OCI-LY7 (cell line): ENCODE measurements around the gene OR10S1. TPM values are rescaled to one million over a fixed set of nuclear protein-coding genes. Genes with fewer than 3 reads are reported as not detected.

ENCODE experiments used
- BruUV-seq: library from RNA; stranded (reverse); fragments of 400-500 nt; replicated peaks from 2 replicates; lab custom pipeline; 2021; lab: Mats Ljungman, UMichigan
- CTCF ChIA-PET: fragments of 300-600 bp; sonication (Branson Sonifier 250); formaldehyde crosslinking; loops from one replicate; lab custom pipeline; 2022; ENCODE audit warnings: antibody characterized with exemption; ENCODE audit not compliant: unreplicated experiment; lab: Charles Lee
- POLR2A ChIA-PET: fragments of 300-600 bp; sonication (Branson Sonifier 250); formaldehyde crosslinking; loops from one replicate; lab custom pipeline; 2022; ENCODE audit warnings: antibody characterized with exemption; lab: Charles Lee
- DNase-seq: peaks from one replicate; pipeline ENCODE4 v3.0.0-alpha.2; 2015; ENCODE audit warnings: low spot score
- H2AFZ ChIP-seq: fragments of 200-600 bp; sonication (generic), shearing (Covaris generic); 2 replicates; pipeline ENCODE4 v1.6.1; 2014; ENCODE audit warnings: mild to moderate bottlenecking, antibody characterized with exemption, low read length, moderate library complexity
- H3K27ac ChIP-seq: fragments of 200-600 bp; sonication (generic); 2 replicates; pipeline ENCODE4 v1.5.1; 2014; ENCODE audit warnings: mixed run types, low read depth, mild to moderate bottlenecking, moderate library complexity, low read length, inconsistent platforms; ENCODE audit not compliant: poor library complexity, severe bottlenecking
- H3K36me3 ChIP-seq: fragments of 200-600 bp; sonication (generic); 2 replicates; pipeline ENCODE4 v1.6.1; 2014; ENCODE audit warnings: mild to moderate bottlenecking, antibody characterized with exemption, low read length, moderate library complexity, mixed read lengths; ENCODE audit not compliant: insufficient read depth
- H3K4me1 ChIP-seq: fragments of 200-600 bp; sonication (generic); 2 replicates; pipeline ENCODE4 v1.5.1; 2014; ENCODE audit warnings: mild to moderate bottlenecking, low read length; ENCODE audit not compliant: insufficient read depth, poor library complexity, severe bottlenecking
- H3K4me2 ChIP-seq: fragments of 200-600 bp; sonication (generic); 2 replicates; pipeline ENCODE4 v1.6.1; 2014; ENCODE audit warnings: mild to moderate bottlenecking, low read length
- H3K4me3 ChIP-seq: fragments of 200-600 bp; sonication (generic); 2 replicates; pipeline ENCODE4 v1.5.1; 2014; ENCODE audit warnings: mild to moderate bottlenecking, low read depth, low read length; ENCODE audit not compliant: poor library complexity, severe bottlenecking
- H3K79me2 ChIP-seq: fragments of 200-600 bp; sonication (generic); 2 replicates; pipeline ENCODE4 v1.6.1; 2016; ENCODE audit warnings: low read depth, mild to moderate bottlenecking, low read length, moderate library complexity, mixed read lengths; ENCODE audit not compliant: insufficient read depth
- H3K9me2 ChIP-seq: fragments of 200-600 bp; sonication (generic); 2 replicates; pipeline ENCODE4 v1.6.1; 2016; ENCODE audit warnings: mild to moderate bottlenecking, low read length, mixed read lengths; ENCODE audit not compliant: insufficient read depth
- H3K9me3 ChIP-seq: fragments of 200-600 bp; sonication (generic); 2 replicates; pipeline ENCODE4 v1.6.1; 2014; ENCODE audit warnings: mild to moderate bottlenecking, mixed run types, low read length, mixed read lengths
- H4K20me1 ChIP-seq: fragments of 200-600 bp; sonication (generic); 2 replicates; pipeline ENCODE4 v1.6.1; 2014; ENCODE audit warnings: mild to moderate bottlenecking, antibody characterized with exemption, low read length, moderate library complexity, mixed read lengths; ENCODE audit not compliant: insufficient read depth
- EZH2phosphoT487 ChIP-seq: fragments of 200-600 bp; sonication (generic); IDR thresholded peaks from 2 replicates; pipeline ENCODE4 v1.6.1; 2018; ENCODE audit warnings: low read depth, borderline replicate concordance, mild to moderate bottlenecking, mixed run types, antibody characterized with exemption, low read length, moderate library complexity, mixed read lengths
- intact Hi-C: fragments of 100-400 bp; cut with micrococcal nuclease; formaldehyde crosslinking; loops from one replicate; pipeline ENCODE4 v1.10.0; 2022; ENCODE audit not compliant: unreplicated experiment
- total RNA-seq, 2 experiments: library from RNA; depleted of rRNA in 1 of 2; stranded (reverse); fragments of >200 nt in 1 of 2; shearing (Covaris generic) in 1 of 2; gene quantifications; 2 replicates each; pipeline ENCODE4 v1.2.3, GENCODE V29; 2014 to 2022
- TF ChIP-seq, protein P1 (sequence below): fragments of 200-600 bp; sonication (generic); conservative IDR thresholded peaks from 2 replicates; pipeline ENCODE4 v1.5.1; 2014; ENCODE audit warnings: mild to moderate bottlenecking, antibody characterized with exemption, low read length, moderate library complexity, mixed read lengths

The OR10S1 gene
- total RNA-seq, 2 experiments from 2014 or later = not detected

DNA sequence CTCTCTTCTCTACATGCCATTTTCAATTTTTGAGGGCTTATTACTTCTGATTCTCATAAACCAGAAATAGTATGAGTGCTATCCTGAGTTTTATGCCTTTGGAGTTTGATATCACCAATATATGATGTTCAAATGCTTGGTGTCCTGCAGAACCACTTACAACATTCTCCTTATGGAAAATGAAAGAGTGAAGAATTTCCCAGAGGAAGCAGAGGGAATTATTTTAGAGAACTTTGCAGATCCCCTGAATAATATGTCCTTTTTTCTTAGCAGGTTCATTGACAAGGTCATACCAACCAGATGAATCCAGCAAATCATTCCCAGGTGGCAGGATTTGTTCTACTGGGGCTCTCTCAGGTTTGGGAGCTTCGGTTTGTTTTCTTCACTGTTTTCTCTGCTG lies 38.3 kb downstream of the OR10S1 start, which contains the start of gene OR4D5:
TSS of gene OR4D5 (plus strand) at position 301 of the 400 bp plus-strand sequence. CDS start at position 301, 0 bp downstream.
- no peak for TF ChIP-seq EZH2phosphoT487
- TF ChIP-seq, protein P1, sequence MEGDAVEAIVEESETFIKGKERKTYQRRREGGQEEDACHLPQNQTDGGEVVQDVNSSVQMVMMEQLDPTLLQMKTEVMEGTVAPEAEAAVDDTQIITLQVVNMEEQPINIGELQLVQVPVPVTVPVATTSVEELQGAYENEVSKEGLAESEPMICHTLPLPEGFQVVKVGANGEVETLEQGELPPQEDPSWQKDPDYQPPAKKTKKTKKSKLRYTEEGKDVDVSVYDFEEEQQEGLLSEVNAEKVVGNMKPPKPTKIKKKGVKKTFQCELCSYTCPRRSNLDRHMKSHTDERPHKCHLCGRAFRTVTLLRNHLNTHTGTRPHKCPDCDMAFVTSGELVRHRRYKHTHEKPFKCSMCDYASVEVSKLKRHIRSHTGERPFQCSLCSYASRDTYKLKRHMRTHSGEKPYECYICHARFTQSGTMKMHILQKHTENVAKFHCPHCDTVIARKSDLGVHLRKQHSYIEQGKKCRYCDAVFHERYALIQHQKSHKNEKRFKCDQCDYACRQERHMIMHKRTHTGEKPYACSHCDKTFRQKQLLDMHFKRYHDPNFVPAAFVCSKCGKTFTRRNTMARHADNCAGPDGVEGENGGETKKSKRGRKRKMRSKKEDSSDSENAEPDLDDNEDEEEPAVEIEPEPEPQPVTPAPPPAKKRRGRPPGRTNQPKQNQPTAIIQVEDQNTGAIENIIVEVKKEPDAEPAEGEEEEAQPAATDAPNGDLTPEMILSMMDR = no peak
- Histone ChIP-seq H3K27ac (no peak within 1 kb of the TSS), H2AFZ (no peak within 1 kb of the TSS), H3K36me3 (no peaks in the 10 kb centered on the region), H3K4me2 (no peak within 1 kb of the TSS), H3K4me3 (no peak within 1 kb of the TSS), H3K9me3 (no peaks in the 10 kb centered on the region), H3K4me1 (no peaks in the 10 kb centered on the region), H4K20me1 (no peaks in the 10 kb centered on the region), H3K9me2 (no peaks in the 10 kb centered on the region), H3K79me2 (no peaks in the 10 kb centered on the region)
- ChIA-PET POLR2A (no interaction called here), CTCF (no interaction called here)
- no TSS peak for BruUV-seq
- no peak for DNase-seq
- intact Hi-C loops = no loop called here

Other genes with a start within 250 kb of the OR10S1 start
- 15.9 and 19.6 TPM in 2 replicates for gene ZNF202, start 236.1 kb downstream of the OR10S1 start, total RNA-seq (2014; rRNA removed; shearing (Covaris generic))
- gene ZNF202, start 236.1 kb downstream of the OR10S1 start, total RNA-seq (2022) = 15.5 and 16.7 TPM in 2 replicates
- not detected in 2 replicates for gene OR6X1, start 223.3 kb downstream of the OR10S1 start, total RNA-seq (2014; rRNA removed; shearing (Covaris generic))
- gene OR6X1, start 223.3 kb downstream of the OR10S1 start, total RNA-seq (2022) = not detected in 2 replicates
- gene OR6M1, start 171.4 kb downstream of the OR10S1 start, total RNA-seq (2014; rRNA removed; shearing (Covaris generic)) = not detected in 2 replicates
- not detected in 2 replicates for gene OR6M1, start 171.4 kb downstream of the OR10S1 start, total RNA-seq (2022)
- gene TMEM225, start 92.1 kb downstream of the OR10S1 start, total RNA-seq (2014; rRNA removed; shearing (Covaris generic)) = not detected in 2 replicates
- not detected in 2 replicates for gene TMEM225, start 92.1 kb downstream of the OR10S1 start, total RNA-seq (2022)
- gene OR8D4, start 75.6 kb downstream of the OR10S1 start, total RNA-seq (2014; rRNA removed; shearing (Covaris generic)) = not detected in 2 replicates
- gene OR8D4, start 75.6 kb downstream of the OR10S1 start, total RNA-seq (2022) = not detected in 2 replicates
- gene OR4D5, start 38.2 kb downstream of the OR10S1 start, total RNA-seq (2014; rRNA removed; shearing (Covaris generic)) = not detected in 2 replicates
- not detected in 2 replicates for gene OR4D5, start 38.2 kb downstream of the OR10S1 start, total RNA-seq (2022)
- gene OR6T1, start 33.9 kb downstream of the OR10S1 start, total RNA-seq (2014; rRNA removed; shearing (Covaris generic)) = not detected in 2 replicates
- not detected in 2 replicates for gene OR6T1, start 33.9 kb downstream of the OR10S1 start, total RNA-seq (2022)
- not detected in 2 replicates for gene OR10G6, start 17.4 kb upstream of the OR10S1 start, total RNA-seq (2014; rRNA removed; shearing (Covaris generic))
- not detected in 2 replicates for gene OR10G6, start 17.4 kb upstream of the OR10S1 start, total RNA-seq (2022)
- gene OR10G4, start 35.2 kb upstream of the OR10S1 start, total RNA-seq (2014; rRNA removed; shearing (Covaris generic)) = not detected in 2 replicates
- gene OR10G4, start 35.2 kb upstream of the OR10S1 start, total RNA-seq (2022) = not detected in 2 replicates
- gene OR10G9, start 45.2 kb upstream of the OR10S1 start, total RNA-seq (2014; rRNA removed; shearing (Covaris generic)) = not detected in 2 replicates
- gene OR10G9, start 45.2 kb upstream of the OR10S1 start, total RNA-seq (2022) = not detected in 2 replicates
- gene OR10G8, start 49.0 kb upstream of the OR10S1 start, total RNA-seq (2014; rRNA removed; shearing (Covaris generic)) = not detected in 2 replicates
- not detected in 2 replicates for gene OR10G8, start 49.0 kb upstream of the OR10S1 start, total RNA-seq (2022)
- gene OR10G7, start 63.5 kb upstream of the OR10S1 start, total RNA-seq (2014; rRNA removed; shearing (Covaris generic)) = not detected in 2 replicates
- gene OR10G7, start 63.5 kb upstream of the OR10S1 start, total RNA-seq (2022) = not detected in 2 replicates
- gene VWA5A, start 137.7 kb upstream of the OR10S1 start, total RNA-seq (2014; rRNA removed; shearing (Covaris generic)) = 0.38 and 0.44 TPM in 2 replicates
- gene VWA5A, start 137.7 kb upstream of the OR10S1 start, total RNA-seq (2022) = 1.8 and 2.1 TPM in 2 replicates
- gene OR10D3, start 205.6 kb upstream of the OR10S1 start, total RNA-seq (2014; rRNA removed; shearing (Covaris generic)) = not detected in 2 replicates
- gene OR10D3, start 205.6 kb upstream of the OR10S1 start, total RNA-seq (2022) = not detected in 2 replicates